ENCODE data around the gene TAS2R41. TPM values are rescaled to one million over a fixed set of nuclear protein-coding genes. Genes with fewer than 3 reads are reported as not detected.
A peak's percentile ranks its signal among the peaks of the same experiment; 100 is the strongest.

Gene TAS2R41
- polyA plus RNA-seq, 3 donors, result 0.19 TPM; not detected in 2

DNA sequence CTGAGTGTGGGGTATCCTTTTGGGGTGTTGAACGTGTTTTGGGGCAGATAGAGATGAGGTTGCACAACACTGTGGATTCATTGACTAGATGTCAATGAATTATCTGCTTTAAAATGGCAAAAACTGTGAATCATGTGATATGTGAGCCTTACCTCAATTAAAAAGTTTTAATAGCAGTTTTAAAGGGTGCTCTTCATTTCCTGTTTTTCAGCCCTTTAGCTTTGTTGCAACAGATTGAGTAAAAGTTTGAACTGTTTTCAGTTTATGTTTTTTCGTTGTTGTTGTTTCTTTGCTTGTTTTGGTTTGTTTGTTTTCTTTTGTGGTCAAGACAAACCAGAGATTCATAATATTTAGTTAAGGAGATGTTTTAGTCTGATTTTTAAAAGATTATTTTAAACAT is 9.4 kb downstream of the TAS2R41 start:
- no CpG with 5 or more reads among the region's 2 CpGs for WGBS (ENCODE audit: insufficient coverage)
- H3K9me3 Mint-ChIP-seq, result peaks cover 0 to 8% (median 2%) of the 10 kb centered on the region in 7 donors
- peak overlapping the region; percentile 55 to 65 for H3K4me3 Mint-ChIP-seq
- peak overlapping the region; percentile 86 to 96 (median 91) for H3K27ac Mint-ChIP-seq
- H3K27ac ChIP-seq (ENCODE audit: low read depth in 1 of 2, low read length in 2 of 2), result peak overlapping the region; percentile 65 to 94
- H3K4me1 Mint-ChIP-seq, result peaks cover 44% of the 10 kb centered on the region
- H3K4me2 ChIP-seq (replicated peaks; ENCODE audit: extremely low read depth, low read length, poor library complexity, severe bottlenecking), result peak overlapping the region; percentile 68
- TF ChIP-seq, protein P1, sequence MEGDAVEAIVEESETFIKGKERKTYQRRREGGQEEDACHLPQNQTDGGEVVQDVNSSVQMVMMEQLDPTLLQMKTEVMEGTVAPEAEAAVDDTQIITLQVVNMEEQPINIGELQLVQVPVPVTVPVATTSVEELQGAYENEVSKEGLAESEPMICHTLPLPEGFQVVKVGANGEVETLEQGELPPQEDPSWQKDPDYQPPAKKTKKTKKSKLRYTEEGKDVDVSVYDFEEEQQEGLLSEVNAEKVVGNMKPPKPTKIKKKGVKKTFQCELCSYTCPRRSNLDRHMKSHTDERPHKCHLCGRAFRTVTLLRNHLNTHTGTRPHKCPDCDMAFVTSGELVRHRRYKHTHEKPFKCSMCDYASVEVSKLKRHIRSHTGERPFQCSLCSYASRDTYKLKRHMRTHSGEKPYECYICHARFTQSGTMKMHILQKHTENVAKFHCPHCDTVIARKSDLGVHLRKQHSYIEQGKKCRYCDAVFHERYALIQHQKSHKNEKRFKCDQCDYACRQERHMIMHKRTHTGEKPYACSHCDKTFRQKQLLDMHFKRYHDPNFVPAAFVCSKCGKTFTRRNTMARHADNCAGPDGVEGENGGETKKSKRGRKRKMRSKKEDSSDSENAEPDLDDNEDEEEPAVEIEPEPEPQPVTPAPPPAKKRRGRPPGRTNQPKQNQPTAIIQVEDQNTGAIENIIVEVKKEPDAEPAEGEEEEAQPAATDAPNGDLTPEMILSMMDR (IDR thresholded peaks at IDR 0.05), result no peak
- H3K9ac ChIP-seq (ENCODE audit: insufficient read depth, low read length, poor library complexity, severe bottlenecking), result peak overlapping the region; percentile 42
- DNase-seq, result peak in 1 of 3 donors; percentile 38
- peak overlapping the region; percentile 72 for H2AFZ ChIP-seq (ENCODE audit: insufficient read depth, low read depth, low read length, poor library complexity, severe bottlenecking)
- H3K9me3 ChIP-seq (replicated peaks in 1 of 2; ENCODE audit: control insufficient read depth in 1 of 2, insufficient read depth in 1 of 2, low read length in 2 of 2), result no peaks in the 10 kb centered on the region
- H3K27me3 Mint-ChIP-seq (ENCODE audit: low read depth in 3 of 3), result no peaks in the 10 kb centered on the region
- H3K4me3 ChIP-seq (replicated peaks in 1 of 3; ENCODE audit: low read depth in 2 of 3, low read length in 3 of 3), result peak overlapping the region; percentile 4 to 69 (median 53)
- peaks cover 13% of the 10 kb centered on the region for H3K79me2 ChIP-seq (ENCODE audit: insufficient read depth, low read length)
- intact Hi-C loops (cut with micrococcal nuclease), result loop anchor here in 1 of 2 donors (5.0 kb wide), 1 partner anchor 105 kb away; the partner anchor contains the start of gene ZYX
- peaks cover 0 to 3% of the 10 kb centered on the region in 2 donors for H3K36me3 Mint-ChIP-seq
- H4K20me1 ChIP-seq (ENCODE audit: insufficient read depth, low read length), result no peaks in the 10 kb centered on the region
- no peaks in the 10 kb centered on the region for H3K36me3 ChIP-seq (replicated peaks in 1 of 2; ENCODE audit: control insufficient read depth in 1 of 2, insufficient read depth in 2 of 2, low read length in 2 of 2)
- H3K27me3 ChIP-seq (ENCODE audit: control insufficient read depth in 2 of 2, insufficient read depth in 2 of 2, low read length in 2 of 2), result no peaks in the 10 kb centered on the region
- H3K4me1 ChIP-seq (ENCODE audit: control insufficient read depth in 1 of 2, insufficient read depth in 2 of 2, low read length in 2 of 2), result peaks cover 39 to 50% of the 10 kb centered on the region in 2 donors

DNA sequence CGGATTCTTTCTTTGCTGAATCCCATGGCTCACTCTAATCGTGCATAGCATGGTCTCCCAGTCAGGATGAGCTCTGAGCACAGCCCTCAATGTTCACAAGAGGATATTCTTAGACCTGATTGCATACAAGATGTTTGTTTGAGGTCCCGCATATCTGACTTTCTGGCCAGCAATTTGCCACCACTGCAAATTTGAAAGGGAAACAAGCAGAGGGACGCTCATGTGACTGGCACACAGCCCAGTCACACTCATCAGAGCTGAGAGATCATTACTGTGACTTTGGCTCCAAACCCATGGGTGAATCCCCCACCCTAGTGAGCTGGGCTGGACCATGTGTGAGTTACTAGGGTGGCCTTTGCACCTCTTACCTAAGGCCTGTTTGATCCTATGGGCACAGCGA is 9.9 kb downstream of the TAS2R41 start:
- no peaks in the 10 kb centered on the region for H3K27me3 ChIP-seq (ENCODE audit: control insufficient read depth in 2 of 2, insufficient read depth in 2 of 2, low read length in 2 of 2)
- H3K9me3 ChIP-seq (replicated peaks in 1 of 2; ENCODE audit: control insufficient read depth in 1 of 2, insufficient read depth in 1 of 2, low read length in 2 of 2), result no peaks in the 10 kb centered on the region
- H3K4me3 ChIP-seq (replicated peaks in 1 of 3; ENCODE audit: low read depth in 2 of 3, low read length in 3 of 3), result peak overlapping the region; percentile 4 to 69 (median 53)
- peaks cover 44 to 55% of the 10 kb centered on the region in 2 donors for H3K4me1 ChIP-seq (ENCODE audit: control insufficient read depth in 1 of 2, insufficient read depth in 2 of 2, low read length in 2 of 2)
- peak overlapping the region; percentile 68 for H3K4me2 ChIP-seq (replicated peaks; ENCODE audit: extremely low read depth, low read length, poor library complexity, severe bottlenecking)
- H3K9me3 Mint-ChIP-seq, result peaks cover 0 to 8% (median 2%) of the 10 kb centered on the region in 7 donors
- peak overlapping the region; percentile 42 for H3K9ac ChIP-seq (ENCODE audit: insufficient read depth, low read length, poor library complexity, severe bottlenecking)
- peak overlapping the region; percentile 86 to 96 (median 91) for H3K27ac Mint-ChIP-seq
- peaks cover 0 to 5% of the 10 kb centered on the region in 2 donors for H3K36me3 Mint-ChIP-seq
- 0% methylated on average over 2 of the region's 5 CpGs for WGBS (ENCODE audit: insufficient coverage)
- no peaks in the 10 kb centered on the region for H3K36me3 ChIP-seq (replicated peaks in 1 of 2; ENCODE audit: control insufficient read depth in 1 of 2, insufficient read depth in 2 of 2, low read length in 2 of 2)
- TF ChIP-seq, protein P1 (IDR thresholded peaks at IDR 0.05), result no peak
- H3K79me2 ChIP-seq (ENCODE audit: insufficient read depth, low read length), result peaks cover 11% of the 10 kb centered on the region
- H3K27me3 Mint-ChIP-seq (ENCODE audit: low read depth in 3 of 3), result no peaks in the 10 kb centered on the region
- H2AFZ ChIP-seq (ENCODE audit: insufficient read depth, low read depth, low read length, poor library complexity, severe bottlenecking), result peak overlapping the region; percentile 72
- H3K4me1 Mint-ChIP-seq, result peaks cover 49% of the 10 kb centered on the region
- H3K27ac ChIP-seq (ENCODE audit: low read depth in 1 of 2, low read length in 2 of 2), result peak overlapping the region; percentile 65 to 94
- no peaks in the 10 kb centered on the region for H4K20me1 ChIP-seq (ENCODE audit: insufficient read depth, low read length)
- peak; percentile 68 to 82 (median 73) for DNase-seq
- peak overlapping the region; percentile 55 to 65 for H3K4me3 Mint-ChIP-seq
- intact Hi-C loops (cut with micrococcal nuclease), result loop anchor here in 1 of 2 donors (5.0 kb wide), 1 partner anchor 105 kb away; the partner anchor contains the start of gene ZYX
